A172 (cell line): ENCODE data around the gene RFX3. TPM values are rescaled to one million over a fixed set of nuclear protein-coding genes. Genes with fewer than 3 reads are reported as not detected.

Experiments
- DNase-seq: peaks from one replicate; pipeline ENCODE4 v3.0.0-alpha.2; 2015; ENCODE audit warnings: low spot score
- total RNA-seq: library from RNA; depleted of rRNA; stranded (reverse); fragments of >200 nt; shearing (Covaris generic); gene quantifications from 2 replicates; pipeline ENCODE4 v1.2.3, GENCODE V29; 2014

The RFX3 gene
- total RNA-seq, 1 experiment from 2014 or later, result 3.1 TPM

- no peak for DNase-seq
These were observed 12.5 kb downstream of the RFX3 start for GRCh38 chr9:3513265-3513818.

- no peak for DNase-seq
These were observed 14.2 kb downstream of the RFX3 start for GRCh38 chr9:3511551-3511950.

- no peak for DNase-seq
These were observed 15.0 kb downstream of the RFX3 start for GRCh38 chr9:3510796-3511195.

GRCh38 chr9:3509926-3510325 lies 15.9 kb downstream of the RFX3 start:
- DNase-seq, result no peak

GRCh38 chr9:3508521-3509291 lies 17.1 kb downstream of the RFX3 start:
- DNase-seq, result no peak

GRCh38 chr9:3508078-3508431 lies 17.7 kb downstream of the RFX3 start:
- no peak for DNase-seq

GRCh38 chr9:3507395-3508077 lies 18.3 kb downstream of the RFX3 start:
- DNase-seq, result no peak

- no peak for DNase-seq
These were observed 19.6 kb downstream of the RFX3 start for GRCh38 chr9:3506164-3506563.

- DNase-seq, result no peak
These were observed 23.0 kb downstream of the RFX3 start for GRCh38 chr9:3502560-3503398.

- DNase-seq, result no peak
These were observed 25.8 kb downstream of the RFX3 start for GRCh38 chr9:3500044-3500443.

GRCh38 chr9:3498691-3499090 lies 27.1 kb downstream of the RFX3 start:
- peak; percentile 38 for DNase-seq

- no peak for DNase-seq
These were observed 27.9 kb downstream of the RFX3 start for GRCh38 chr9:3497857-3498256.

GRCh38 chr9:3497401-3497800 lies 28.4 kb downstream of the RFX3 start:
- peak; percentile 46 for DNase-seq

GRCh38 chr9:3495855-3496254 lies 29.9 kb downstream of the RFX3 start:
- DNase-seq, result no peak

GRCh38 chr9:3492214-3492613 lies 33.6 kb downstream of the RFX3 start:
- no peak for DNase-seq

- DNase-seq, result no peak
These were observed 34.4 kb downstream of the RFX3 start for GRCh38 chr9:3491450-3491849.

- DNase-seq, result no peak
These were observed 34.8 kb downstream of the RFX3 start for GRCh38 chr9:3490957-3491356.

GRCh38 chr9:3482578-3482977 lies 43.2 kb downstream of the RFX3 start:
- no peak for DNase-seq

GRCh38 chr9:3480353-3480655 lies 45.5 kb downstream of the RFX3 start:
- no peak for DNase-seq

- DNase-seq, result no peak
These were observed 46.1 kb downstream of the RFX3 start for GRCh38 chr9:3479514-3480352.

GRCh38 chr9:3478549-3478953 lies 47.2 kb downstream of the RFX3 start:
- DNase-seq, result no peak
